NT2/D1 (cell line): ENCODE data around the gene CTAGE8.
"Not testable (repeated sequence)": the region's sequence is repeated elsewhere in the genome, so short reads cannot be mapped to it uniquely, and the experiment has no call there.

Experiments used
- YY1 ChIP-seq: IDR thresholded peaks from 2 replicates; pipeline ENCODE4 v1.6.1; 2011; ENCODE audit not compliant: insufficient read length, insufficient read depth
- ZNF274 ChIP-seq: IDR thresholded peaks from 2 replicates; pipeline ENCODE4 v1.6.1; 2011; ENCODE audit warnings: mild to moderate bottlenecking, low read depth, low read length

DNA sequence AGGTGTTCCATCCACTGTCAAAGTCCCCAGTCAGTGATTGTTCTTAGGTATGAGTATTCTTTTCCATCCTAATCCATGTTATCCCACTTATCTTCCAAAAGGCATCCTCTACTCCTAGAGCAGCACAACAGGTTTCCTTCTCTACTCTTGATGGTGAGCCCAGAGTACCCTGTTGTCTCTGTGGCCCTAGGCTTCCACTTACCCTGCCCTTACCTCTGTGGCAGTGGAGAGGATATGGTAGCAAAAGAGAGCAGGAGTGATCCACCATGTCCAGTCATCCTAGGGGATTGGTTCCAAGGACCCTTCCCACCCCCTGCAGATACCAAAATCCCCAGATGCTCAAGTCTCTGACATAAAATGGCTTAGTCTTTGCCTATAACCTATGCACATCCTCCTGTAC, 51.9 kb downstream of the CTAGE8 start:
- TF ChIP-seq YY1, ZNF274: not testable (repeated sequence)
